Heart right ventricle (tissue), 16 donors: Measurements from ENCODE around the gene ATXN7L2. TPM values are rescaled to one million over a fixed set of nuclear protein-coding genes. Genes with fewer than 3 reads are reported as not detected.
A peak's percentile ranks its signal among the peaks of the same experiment; 100 is the strongest.

Experiments
- ATAC-seq, 8 donors: fragments of 200-7000 bp; cut with Tn5 transposase; one replicate each; pipeline ENCODE4 v1.9.1; 2020; ENCODE audit warnings: mild to moderate bottlenecking in 8 of 8, moderate library complexity in 8 of 8, moderate number of reproducible peaks in 1 of 8
- DNase-seq, 2 donors: peaks; one replicate each; pipeline ENCODE4 v3.0.0-alpha.2; 2020
- H3K27ac ChIP-seq, 10 donors: fragments of 200-600 bp; sonication (generic) in 2 of 10; one replicate each; pipeline versions ENCODE4 v1.5.0 to v1.8.0; 2020 to 2022; ENCODE audit warnings: mild to moderate bottlenecking in 3 of 10
- H3K27me3 ChIP-seq, 7 donors: fragments of 200-600 bp; one replicate each; pipeline ENCODE4 v1.8.0; 2021 to 2022; ENCODE audit warnings: mild to moderate bottlenecking in 2 of 7
- H3K36me3 ChIP-seq, 9 donors: fragments of 200-600 bp; sonication (generic) in 1 of 9; one replicate each; pipeline versions ENCODE4 v1.5.0 to v1.8.0; 2020 to 2022; ENCODE audit warnings: mild to moderate bottlenecking in 2 of 9
- H3K4me1 ChIP-seq, 9 donors: fragments of 200-600 bp; sonication (generic) in 1 of 9; one replicate each; pipeline versions ENCODE4 v1.5.0 to v1.8.0; 2020 to 2022; ENCODE audit warnings: mild to moderate bottlenecking in 4 of 9
- H3K4me3 ChIP-seq, 10 donors: fragments of 200-600 bp; sonication (generic) in 2 of 10; one replicate each; pipeline versions ENCODE4 v1.5.0 to v1.8.0; 2020 to 2022; ENCODE audit warnings: mild to moderate bottlenecking in 7 of 10, moderate library complexity in 2 of 10
- H3K9me3 ChIP-seq, 11 donors: fragments of 200-600 bp in 10 of 11; sonication (generic) in 2 of 11; one replicate each; pipeline versions ENCODE4 v1.5.0 to v1.8.0; 2013 to 2022; ENCODE audit warnings: mild to moderate bottlenecking in 2 of 11, control low read depth in 1 of 11, moderate library complexity in 1 of 11
- CTCF ChIP-seq, 9 donors: fragments of 200-600 bp; sonication (generic) in 2 of 9; IDR thresholded peaks; one replicate each; pipeline versions ENCODE4 v1.5.0 to v1.8.0; 2021 to 2022; ENCODE audit warnings: antibody characterized with exemption in 9 of 9, mild to moderate bottlenecking in 5 of 9, moderate library complexity in 1 of 9
- WGBS, 2 donors: extraction: QIAGEN DNeasy Blood & Tissue Kit; methylation state at CpG; one replicate each; pipeline ENCODE4 v1.1.7; 2013; ENCODE audit warnings: inconsistent platforms in 1 of 2; 5-methylcytosine and 5-hydroxymethylcytosine counted together
- intact Hi-C, 10 donors: fragments of 100-400 bp; cut with DNase I; formaldehyde crosslinking; loops; one replicate each; pipeline versions ENCODE4 v1.11.1 to v1.14.2; 2022
- polyA plus RNA-seq, 2 donors: library from polyadenylated mRNA; stranded (reverse); fragments of 200-250 nt; gene quantifications; one replicate each; pipeline ENCODE4 v1.2.3, GENCODE V29; 2013
- total RNA-seq, 10 donors: library from RNA; stranded (reverse); fragmentation: NEBNext Ultra II Directional in 3 of 10; extraction: Animal tissue kit (Norgen Biotek cat#: 25700) in 3 of 10; gene quantifications; one replicate each; pipeline versions ENCODE4 v1.2.1 to v1.2.4, GENCODE V29; 2021 to 2023
- donor health status: Arrhythmogenic right ventricular cardiomyopathy.
- donor health status: ischemic (EF 13 %, LVEDD 7.1; RV severe dilation, severe dysfunction).
- donor health status: healthy with polysubstance abuse.
- donor health status: DM: no; HTN: yes; CAD: no.
- donor health status: DM: no; HTN: no; CAD: no.
- donor health status: ischemic (EF 25% LVEDD 6.9; RV normal size, moderate dysfunction).
- donor health status: ischemic (EF 25% LVEDD 5.7; RV mildly dilated, moderate dysfunction).
- donor health status: healthy.
- donor health status: DM: yes; HTN: yes; CAD: no.
- donor health status: Ischemic cardiomyopathy.
- donor health status: ischemic (EF 35%, LVEDD 5.7; RV mildly dilated, moderate dysfunction).
- donor health status: nonischemic (EF 11% LVEDD 7.7; RV severe dilation, severe dysfunction).
- donor health status: DM: yes; HTN: yes; CAD: no.
- donor health status: PGD.
- donor health status: ischemic (EF 29% LVEDD 5.4; RV normal size, mild dysfunction).
- donor health status: nonischemic (EF 23%, LVEDD 6.1; RV moderate dilation, normal function).

The ATXN7L2 gene
- total and polyA plus RNA-seq, 12 donors, result 1.8 to 11.4 (median 2.6) TPM

DNA sequence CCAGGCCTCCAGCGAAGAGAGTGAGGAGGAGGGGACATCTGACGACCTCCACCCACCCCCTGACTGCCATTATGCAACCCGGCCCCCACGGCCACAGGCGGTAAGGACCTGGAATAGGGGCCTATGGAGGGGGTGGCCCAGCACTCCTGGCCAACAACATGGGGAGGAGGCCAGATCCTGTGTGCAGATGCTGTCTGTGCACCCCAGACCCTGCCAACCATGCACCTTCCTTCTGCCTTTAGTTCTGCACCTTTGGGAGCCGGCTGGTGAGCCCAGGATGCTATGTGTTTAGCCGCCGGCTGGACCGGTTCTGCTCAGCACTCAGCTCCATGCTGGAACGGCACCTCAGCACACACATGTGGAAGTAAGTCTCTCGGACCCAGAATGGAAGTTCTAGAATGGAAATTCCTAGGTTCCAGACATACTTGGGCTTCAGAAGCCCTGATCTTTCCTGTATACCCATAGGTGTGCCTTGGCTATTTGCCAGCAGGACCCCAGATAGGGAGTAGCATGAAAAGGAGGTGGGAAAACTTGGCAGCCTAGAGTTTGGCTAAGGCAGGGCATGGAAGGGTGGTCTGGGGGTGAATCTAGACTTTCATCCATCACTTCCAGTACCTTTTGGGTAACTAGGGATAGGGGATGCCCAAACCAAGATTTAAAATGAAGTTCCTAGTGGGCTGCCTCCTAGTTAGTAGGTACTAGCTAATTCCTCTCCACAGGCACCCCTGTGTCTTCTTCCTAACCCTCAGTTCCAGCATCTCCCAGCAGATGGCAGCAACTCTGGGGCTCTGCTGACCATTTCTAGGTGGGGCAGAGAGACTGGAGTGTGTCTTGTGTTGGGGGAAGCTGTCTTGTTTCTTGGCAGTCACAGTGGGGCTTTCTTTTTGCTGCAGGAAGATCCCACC, 6.6 kb downstream of the ATXN7L2 start:
- Histone ChIP-seq H3K4me1 (peaks cover 0 to 29% (median 21%) of the 10 kb centered on the region in 9 donors), H3K9me3 (no peaks in the 10 kb centered on the region), H3K36me3 (peaks cover 0 to 36% (median 0%) of the 10 kb centered on the region in 9 donors), H3K27ac (peak overlapping the region in 4 of 10 donors; percentile 3 to 45 (median 26)), H3K4me3 (no peak overlapping the region), H3K27me3 (no peaks in the 10 kb centered on the region)
- ATAC-seq (peak in 7 of 8 donors; percentile 6 to 58 (median 44)), DNase-seq (peak; percentile 48 to 74)
- WGBS, 2 donors, result 86 to 88% methylated on average over 11 of the region's 11 CpGs
- peak; percentile 73 to 88 (median 83) for TF ChIP-seq CTCF (IDR thresholded peaks at IDR 0.05)
- intact Hi-C loops, result loop anchor here in 5 of 10 donors (2.0 kb wide), 2 partner anchors 41 to 43 kb away; no protein-coding TSS in a partner anchor

GRCh38 chr1:109490934-109491302, 7.2 kb downstream of the ATXN7L2 start:
- Histone ChIP-seq H3K4me1 (peaks cover 0 to 29% (median 21%) of the 10 kb centered on the region in 9 donors), H3K9me3 (no peaks in the 10 kb centered on the region), H3K27ac (peak overlapping the region in 4 of 10 donors; percentile 3 to 45 (median 26)), H3K27me3 (no peaks in the 10 kb centered on the region), H3K36me3 (peaks cover 0 to 41% (median 4%) of the 10 kb centered on the region in 9 donors), H3K4me3 (no peak overlapping the region)
- 71 to 73% methylated on average over 11 of the region's 11 CpGs for WGBS, 2 donors
- ATAC-seq (peak in 2 of 8 donors; percentile 10 to 13), DNase-seq (peak in 1 of 2 donors; percentile 28)
- intact Hi-C loops, result loop anchor here in 5 of 10 donors (2.0 kb wide), 2 partner anchors 40 to 42 kb away; no protein-coding TSS in a partner anchor
- TF ChIP-seq CTCF (IDR thresholded peaks at IDR 0.05), result no peak

- H3K27ac ChIP-seq, result peak overlapping the region in 1 of 10 donors; percentile 45
- DNase-seq, result no peak
- H3K4me1 ChIP-seq, result peaks cover 0 to 29% (median 21%) of the 10 kb centered on the region in 9 donors
- intact Hi-C loops, result loop anchor here in 5 of 10 donors (2.0 kb wide), 2 partner anchors 39 to 41 kb away; no protein-coding TSS in a partner anchor
- peaks cover 0 to 43% (median 7%) of the 10 kb centered on the region in 9 donors for H3K36me3 ChIP-seq
- H3K9me3 ChIP-seq, result no peaks in the 10 kb centered on the region
- no peaks in the 10 kb centered on the region for H3K27me3 ChIP-seq
- no peak for ATAC-seq
- no peak for TF ChIP-seq CTCF (IDR thresholded peaks at IDR 0.05)
- no peak overlapping the region for H3K4me3 ChIP-seq
- WGBS, 2 donors, result 95 to 96% methylated on average over 8 of the region's 8 CpGs
Observed at GRCh38 chr1:109491372-109491771, 7.7 kb downstream of the ATXN7L2 start.

- H3K36me3 ChIP-seq, result peaks cover 0 to 47% (median 8%) of the 10 kb centered on the region in 9 donors
- intact Hi-C loops, result loop anchor here in 3 of 10 donors (1.0 to 2.0 kb wide), 2 partner anchors 40 kb away; no protein-coding TSS in a partner anchor
- no peak for TF ChIP-seq CTCF (IDR thresholded peaks at IDR 0.05)
Observed at GRCh38 chr1:109492779-109493178, 9.1 kb downstream of the ATXN7L2 start.

More at GRCh38 chr1:109492779-109493178, 9.1 kb downstream of the ATXN7L2 start:
- ATAC-seq, result no peak
- Histone ChIP-seq H3K9me3 (no peaks in the 10 kb centered on the region), H3K4me3 (no peak overlapping the region), H3K27me3 (no peaks in the 10 kb centered on the region), H3K27ac (no peak overlapping the region), H3K4me1 (peaks cover 0 to 31% (median 21%) of the 10 kb centered on the region in 9 donors)
- 68% methylated on average over 4 of the region's 4 CpGs for WGBS, 2 donors
- no peak for DNase-seq
